Ishikawa (cell line): ENCODE data around the gene SLC9C2.

Experiments
- CEBPB ChIP-seq: IDR thresholded peaks from 2 replicates; pipeline ENCODE4 v1.6.1; 2012
- CREB1 ChIP-seq: IDR thresholded peaks from 2 replicates; pipeline ENCODE4 v1.6.1; 2012; ENCODE audit warnings: low read depth
- EGR1 ChIP-seq: IDR thresholded peaks from 2 replicates; pipeline ENCODE4 v1.6.1; 2012
- EP300 ChIP-seq: IDR thresholded peaks from 2 replicates; pipeline ENCODE4 v1.6.1; 2012; ENCODE audit warnings: borderline replicate concordance
- FOXM1 ChIP-seq: IDR thresholded peaks from 2 replicates; pipeline ENCODE4 v1.6.1; 2012; ENCODE audit warnings: low read depth, borderline replicate concordance
- NFIC ChIP-seq: IDR thresholded peaks from 2 replicates; pipeline ENCODE4 v1.6.1; 2012
- RAD21 ChIP-seq: IDR thresholded peaks from 2 replicates; pipeline ENCODE4 v1.6.1; 2012; ENCODE audit warnings: low read depth
- TAF1 ChIP-seq: IDR thresholded peaks from 2 replicates; pipeline ENCODE4 v1.6.1; 2012; ENCODE audit warnings: low read depth, mild to moderate bottlenecking
- TCF12 ChIP-seq: IDR thresholded peaks from 2 replicates; pipeline ENCODE4 v1.6.1; 2012; ENCODE audit warnings: low read depth
- TEAD4 ChIP-seq: IDR thresholded peaks from 2 replicates; pipeline ENCODE4 v1.6.1; 2012
- USF1 ChIP-seq: IDR thresholded peaks from 2 replicates; pipeline ENCODE4 v1.6.1; 2012
- YY1 ChIP-seq: IDR thresholded peaks from 2 replicates; pipeline ENCODE4 v1.6.1; 2012; ENCODE audit warnings: low read depth
- ZBTB7A ChIP-seq: IDR thresholded peaks from 2 replicates; pipeline ENCODE4 v1.6.1; 2012; ENCODE audit warnings: low read depth
- TF ChIP-seq, protein P1 (sequence below): IDR thresholded peaks from 2 replicates; pipeline ENCODE4 v1.6.1; 2012
- TF ChIP-seq, protein P2 (sequence below): IDR thresholded peaks from 2 replicates; pipeline ENCODE4 v1.6.1; 2012; ENCODE audit warnings: low read depth, mild to moderate bottlenecking

SLC9C2 gene

DNA sequence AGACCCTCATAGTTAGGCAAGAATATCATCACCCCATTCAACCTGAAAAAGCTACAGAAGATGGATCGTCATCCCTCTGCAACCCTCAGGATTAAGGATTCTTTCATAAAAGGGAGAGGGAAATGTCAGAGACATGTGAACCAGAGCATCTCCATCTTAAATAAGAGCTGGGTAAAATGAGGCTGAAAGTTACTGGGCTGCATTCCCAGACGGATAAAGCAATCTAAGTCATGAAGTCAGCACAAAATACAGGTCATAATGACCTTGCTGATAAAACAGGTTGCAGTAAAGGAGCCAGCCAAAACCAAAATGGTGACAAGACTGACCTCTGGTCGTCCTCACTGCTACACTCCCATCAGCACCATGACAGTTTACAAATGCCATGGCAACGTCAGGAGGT is 103.1 kb downstream of the SLC9C2 start:
- TF ChIP-seq YY1 (no peak), TCF12 (no peak), TAF1 (no peak), EGR1 (no peak), TEAD4 (no peak), NFIC (no peak), USF1 (no peak), RAD21 (no peak), ZBTB7A (no peak), CREB1 (no peak)
- TF ChIP-seq, protein P1, sequence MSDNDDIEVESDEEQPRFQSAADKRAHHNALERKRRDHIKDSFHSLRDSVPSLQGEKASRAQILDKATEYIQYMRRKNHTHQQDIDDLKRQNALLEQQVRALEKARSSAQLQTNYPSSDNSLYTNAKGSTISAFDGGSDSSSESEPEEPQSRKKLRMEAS, result no peak

DNA sequence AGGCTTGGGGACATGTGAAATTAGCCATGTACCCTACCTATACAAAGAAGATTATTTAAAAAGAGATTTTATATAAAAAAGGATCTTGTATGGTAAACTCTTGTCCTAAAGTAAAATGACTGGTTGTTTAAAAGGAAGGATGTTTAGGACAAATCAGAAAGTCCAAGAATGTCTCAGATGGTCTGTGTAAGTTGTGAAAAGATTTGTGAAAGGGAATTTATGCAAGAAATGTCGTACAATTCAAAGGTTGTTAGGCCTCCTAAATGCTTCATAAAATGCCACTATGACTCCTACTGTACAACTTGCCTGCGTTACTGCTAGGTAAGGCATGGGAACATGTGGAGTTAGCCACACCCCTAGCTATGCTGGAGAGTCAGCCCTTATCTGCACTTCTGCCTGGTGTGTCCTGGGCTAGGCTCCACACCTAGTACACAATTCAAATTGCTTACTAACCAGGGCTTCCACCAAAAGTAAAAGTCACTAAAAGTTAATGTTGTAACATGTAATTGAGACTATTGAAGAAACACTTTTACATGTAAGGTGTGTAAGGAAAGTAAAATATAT is 106.0 kb downstream of the SLC9C2 start:
- TF ChIP-seq, protein P1, result no peak
- TF ChIP-seq EGR1, result no peak
- TF ChIP-seq RAD21, result no peak

DNA sequence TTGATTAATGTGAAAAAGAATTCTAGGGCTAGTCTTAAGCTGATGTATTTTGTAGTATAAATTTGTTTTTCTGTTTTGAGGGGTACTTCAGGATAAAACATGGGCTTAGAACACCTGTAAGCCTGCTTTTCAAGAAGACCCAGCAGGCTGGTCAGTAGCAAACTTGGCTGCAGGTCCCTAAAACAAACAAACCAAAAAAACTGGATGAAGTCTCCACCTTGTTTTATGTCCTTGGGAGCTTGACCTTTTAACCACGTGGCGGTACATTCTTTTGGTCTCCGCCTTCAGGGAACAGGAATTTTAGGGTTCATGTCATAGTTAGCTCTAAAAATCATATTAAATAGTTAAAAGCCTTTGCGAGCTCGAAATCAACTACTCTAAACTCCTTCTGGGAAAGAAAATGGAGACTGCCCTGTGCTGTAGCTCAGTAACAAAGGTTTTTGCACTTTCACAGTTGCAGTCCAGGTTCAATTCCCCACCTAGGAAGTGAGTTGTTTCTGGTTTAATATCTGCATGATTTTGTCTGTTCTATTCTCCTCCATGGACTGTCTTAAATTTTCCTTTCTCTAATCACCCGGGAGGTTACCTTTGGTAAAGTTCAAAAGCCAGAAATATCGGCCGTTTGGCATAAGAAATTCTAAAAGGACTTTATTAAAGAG is 107.1 kb downstream of the SLC9C2 start:
- TF ChIP-seq EP300 (no peak), TCF12 (no peak), CEBPB (no peak), NFIC (no peak)
- TF ChIP-seq, protein P1, result no peak
- TF ChIP-seq, protein P2, sequence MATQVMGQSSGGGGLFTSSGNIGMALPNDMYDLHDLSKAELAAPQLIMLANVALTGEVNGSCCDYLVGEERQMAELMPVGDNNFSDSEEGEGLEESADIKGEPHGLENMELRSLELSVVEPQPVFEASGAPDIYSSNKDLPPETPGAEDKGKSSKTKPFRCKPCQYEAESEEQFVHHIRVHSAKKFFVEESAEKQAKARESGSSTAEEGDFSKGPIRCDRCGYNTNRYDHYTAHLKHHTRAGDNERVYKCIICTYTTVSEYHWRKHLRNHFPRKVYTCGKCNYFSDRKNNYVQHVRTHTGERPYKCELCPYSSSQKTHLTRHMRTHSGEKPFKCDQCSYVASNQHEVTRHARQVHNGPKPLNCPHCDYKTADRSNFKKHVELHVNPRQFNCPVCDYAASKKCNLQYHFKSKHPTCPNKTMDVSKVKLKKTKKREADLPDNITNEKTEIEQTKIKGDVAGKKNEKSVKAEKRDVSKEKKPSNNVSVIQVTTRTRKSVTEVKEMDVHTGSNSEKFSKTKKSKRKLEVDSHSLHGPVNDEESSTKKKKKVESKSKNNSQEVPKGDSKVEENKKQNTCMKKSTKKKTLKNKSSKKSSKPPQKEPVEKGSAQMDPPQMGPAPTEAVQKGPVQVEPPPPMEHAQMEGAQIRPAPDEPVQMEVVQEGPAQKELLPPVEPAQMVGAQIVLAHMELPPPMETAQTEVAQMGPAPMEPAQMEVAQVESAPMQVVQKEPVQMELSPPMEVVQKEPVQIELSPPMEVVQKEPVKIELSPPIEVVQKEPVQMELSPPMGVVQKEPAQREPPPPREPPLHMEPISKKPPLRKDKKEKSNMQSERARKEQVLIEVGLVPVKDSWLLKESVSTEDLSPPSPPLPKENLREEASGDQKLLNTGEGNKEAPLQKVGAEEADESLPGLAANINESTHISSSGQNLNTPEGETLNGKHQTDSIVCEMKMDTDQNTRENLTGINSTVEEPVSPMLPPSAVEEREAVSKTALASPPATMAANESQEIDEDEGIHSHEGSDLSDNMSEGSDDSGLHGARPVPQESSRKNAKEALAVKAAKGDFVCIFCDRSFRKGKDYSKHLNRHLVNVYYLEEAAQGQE, result no peak

GRCh38 chr1:173491508-173491907 is 111.4 kb downstream of the SLC9C2 start:
- TF ChIP-seq CEBPB, result no peak

DNA sequence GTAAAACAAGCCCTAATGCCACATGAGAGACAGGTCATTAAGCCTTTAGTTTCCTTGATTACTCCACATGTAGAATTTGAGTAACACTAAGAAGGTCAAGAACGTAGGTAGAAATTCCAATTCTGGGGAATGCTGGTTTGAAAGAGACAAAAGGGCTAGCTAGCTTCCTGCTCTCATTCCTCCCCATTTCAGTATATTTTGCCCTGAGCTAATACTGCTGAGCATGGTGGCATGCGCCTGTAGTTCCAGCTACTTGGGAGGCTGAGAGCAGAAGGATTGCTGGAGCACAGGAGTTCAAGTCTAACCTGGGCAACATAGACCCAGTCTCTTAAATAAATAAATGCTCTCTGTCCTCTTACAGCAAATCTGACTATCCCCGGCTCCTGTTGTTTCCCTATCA is 112.9 kb downstream of the SLC9C2 start:
- no peak for TF ChIP-seq TCF12
- no peak for TF ChIP-seq CREB1
- TF ChIP-seq USF1, result no peak
- no peak for TF ChIP-seq EGR1
- TF ChIP-seq RAD21, result no peak

DNA sequence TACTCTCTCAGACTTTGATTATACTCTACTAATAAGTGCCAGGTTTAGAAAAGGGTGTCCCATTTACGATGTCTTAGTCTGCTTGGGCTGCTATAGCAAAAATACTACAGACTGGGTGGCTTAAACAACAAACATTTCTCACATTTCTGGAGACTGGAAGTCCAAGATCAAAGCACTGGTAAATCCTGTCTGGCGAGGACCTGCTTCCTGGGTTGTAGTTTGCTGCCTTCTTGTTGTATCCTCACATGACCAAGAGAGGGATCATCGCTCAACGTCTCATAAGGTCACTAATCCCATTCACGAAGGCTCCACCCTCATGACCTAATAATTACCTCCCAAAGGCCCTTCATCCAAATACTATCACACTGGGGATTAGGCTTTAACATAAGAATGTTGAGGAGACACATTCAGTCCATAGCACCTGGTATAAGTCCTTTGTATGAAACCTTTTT is 113.7 kb downstream of the SLC9C2 start:
- TF ChIP-seq, protein P2, result no peak
- TF ChIP-seq RAD21, result peak; percentile 18; the same call in 1 of the 2 replicates

DNA sequence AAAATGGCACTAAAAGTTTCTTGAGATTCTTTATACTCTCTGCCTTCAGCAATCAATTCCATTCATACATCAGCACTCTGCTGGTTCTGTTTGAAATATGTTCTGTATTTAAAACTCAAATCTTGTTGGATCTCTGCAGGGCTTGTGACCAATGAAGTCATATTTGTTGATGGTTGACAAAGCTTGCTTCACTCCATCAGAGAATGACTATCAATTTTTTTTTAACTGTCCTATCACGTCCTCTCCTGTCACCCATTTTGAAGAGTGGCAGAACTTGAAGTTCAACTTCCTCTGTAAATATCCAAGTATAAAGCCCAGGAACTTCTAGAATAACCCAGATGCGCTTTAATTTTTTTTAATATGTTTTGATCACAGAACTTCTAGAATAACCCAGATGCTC is 114.9 kb downstream of the SLC9C2 start:
- TF ChIP-seq TEAD4 (no peak), EP300 (no peak), YY1 (no peak), CREB1 (no peak), TCF12 (no peak), EGR1 (no peak), RAD21 (no peak), FOXM1 (no peak), USF1 (no peak), TAF1 (no peak)
- TF ChIP-seq, protein P2, result no peak
